ENCODE measurements around the gene NPAS3. TPM values are rescaled to one million over a fixed set of nuclear protein-coding genes. Genes with fewer than 3 reads are reported as not detected.

NPAS3 gene
- total and polyA plus RNA-seq, 4 donors, result 0.07 to 0.09 (median 0.08) TPM; not detected in 1

- peaks cover 0 to 7% (median 1%) of the 10 kb centered on the region in 4 donors for H3K27me3 ChIP-seq (ENCODE audit: control insufficient read depth in 4 of 4, insufficient read depth in 4 of 4, low read length in 3 of 4)
- WGBS, result 74% methylated on average over 3 of the region's 3 CpGs
- no peak for DNase-seq (ENCODE audit: low spot score)
Observed at GRCh38 chr14:33734387-33734786, 795.7 kb downstream of the NPAS3 start.

GRCh38 chr14:33736299-33736825 is 797.7 kb downstream of the NPAS3 start:
- H3K9me3 ChIP-seq (ENCODE audit: control insufficient read depth in 4 of 4, low read length in 3 of 4), result no peaks in the 10 kb centered on the region
- TF ChIP-seq FOXA1 (IDR thresholded peaks at IDR 0.05) (no peak), GABPA (IDR thresholded peaks at IDR 0.05 in 1 of 2, conservative IDR thresholded peaks at IDR 0.05 in 1 of 2) (no peak), RXRA (IDR thresholded peaks at IDR 0.05) (no peak), HNF4G (IDR thresholded peaks at IDR 0.05) (no peak), TAF1 (conservative IDR thresholded peaks at IDR 0.05) (no peak), SP1 (IDR thresholded peaks at IDR 0.05) (no peak), RAD21 (IDR thresholded peaks at IDR 0.05) (no peak), ZBTB33 (IDR thresholded peaks at IDR 0.05) (no peak), HNF4A (conservative IDR thresholded peaks at IDR 0.05) (no peak), FOXA2 (IDR thresholded peaks at IDR 0.05) (no peak), ATF3 (IDR thresholded peaks at IDR 0.05) (no peak)
- H3K9ac ChIP-seq (ENCODE audit: low read depth in 1 of 2, low read length in 2 of 2), result no peak overlapping the region
- DNase-seq (ENCODE audit: low spot score), result no peak
- WGBS, result 85% methylated on average over 3 of the region's 3 CpGs
- H3K4me1 ChIP-seq (ENCODE audit: control insufficient read depth in 4 of 4, insufficient read depth in 4 of 4, low read length in 3 of 4), result no peaks in the 10 kb centered on the region
- no peaks in the 10 kb centered on the region for H3K36me3 ChIP-seq (ENCODE audit: control insufficient read depth in 4 of 4, insufficient read depth in 3 of 4, low read depth in 1 of 4, low read length in 3 of 4)
- peaks cover 0 to 7% (median 1%) of the 10 kb centered on the region in 4 donors for H3K27me3 ChIP-seq (ENCODE audit: control insufficient read depth in 4 of 4, insufficient read depth in 4 of 4, low read length in 3 of 4)
- no peak overlapping the region for H3K4me3 ChIP-seq (ENCODE audit: low read depth in 1 of 3, low read length in 3 of 3)
- no peak overlapping the region for H3K27ac ChIP-seq (ENCODE audit: low read depth in 1 of 2, low read length in 2 of 2)

More at GRCh38 chr14:33734387-33734786, 795.7 kb downstream of the NPAS3 start:
- H3K27ac ChIP-seq (ENCODE audit: low read depth in 1 of 2, low read length in 2 of 2), result no peak overlapping the region
- no peak overlapping the region for H3K9ac ChIP-seq (ENCODE audit: low read depth in 1 of 2, low read length in 2 of 2)
- H3K36me3 ChIP-seq (ENCODE audit: control insufficient read depth in 4 of 4, insufficient read depth in 3 of 4, low read depth in 1 of 4, low read length in 3 of 4), result no peaks in the 10 kb centered on the region
- H3K4me3 ChIP-seq (ENCODE audit: low read depth in 1 of 3, low read length in 3 of 3), result no peak overlapping the region
- H3K4me1 ChIP-seq (ENCODE audit: control insufficient read depth in 4 of 4, insufficient read depth in 4 of 4, low read length in 3 of 4), result no peaks in the 10 kb centered on the region
- no peaks in the 10 kb centered on the region for H3K9me3 ChIP-seq (ENCODE audit: control insufficient read depth in 4 of 4, low read length in 3 of 4)
- TF ChIP-seq EGR1 (IDR thresholded peaks at IDR 0.05; ENCODE audit: low read depth in 2 of 2) (no peak), TAF1 (conservative IDR thresholded peaks at IDR 0.05) (no peak), RXRA (IDR thresholded peaks at IDR 0.05) (no peak), SP1 (IDR thresholded peaks at IDR 0.05) (no peak), HNF4A (conservative IDR thresholded peaks at IDR 0.05) (no peak), MAX (IDR thresholded peaks at IDR 0.05) (no peak), FOXA2 (IDR thresholded peaks at IDR 0.05) (no peak), NR2F2 (IDR thresholded peaks at IDR 0.05) (no peak), JUND (IDR thresholded peaks at IDR 0.05) (no peak)

- Histone ChIP-seq H3K4me3 (ENCODE audit: low read depth in 1 of 3, low read length in 3 of 3) (no peak overlapping the region), H3K36me3 (ENCODE audit: control insufficient read depth in 4 of 4, insufficient read depth in 3 of 4, low read depth in 1 of 4, low read length in 3 of 4) (no peaks in the 10 kb centered on the region), H3K27ac (ENCODE audit: low read depth in 1 of 2, low read length in 2 of 2) (no peak overlapping the region), H3K9ac (ENCODE audit: low read depth in 1 of 2, low read length in 2 of 2) (no peak overlapping the region), H3K4me1 (ENCODE audit: control insufficient read depth in 4 of 4, insufficient read depth in 4 of 4, low read length in 3 of 4) (no peaks in the 10 kb centered on the region), H3K9me3 (ENCODE audit: control insufficient read depth in 4 of 4, low read length in 3 of 4) (no peaks in the 10 kb centered on the region), H3K27me3 (ENCODE audit: control insufficient read depth in 4 of 4, insufficient read depth in 4 of 4, low read length in 3 of 4) (peaks cover 0 to 7% (median 1%) of the 10 kb centered on the region in 4 donors)
- TF ChIP-seq TAF1 (conservative IDR thresholded peaks at IDR 0.05) (no peak), RAD21 (IDR thresholded peaks at IDR 0.05) (no peak), NR2F2 (IDR thresholded peaks at IDR 0.05) (no peak), FOXA2 (IDR thresholded peaks at IDR 0.05) (no peak), JUND (IDR thresholded peaks at IDR 0.05) (no peak), ATF3 (IDR thresholded peaks at IDR 0.05) (no peak), SP1 (IDR thresholded peaks at IDR 0.05) (no peak)
- DNase-seq (ENCODE audit: low spot score), result no peak
- 88% methylated on average over 3 of the region's 3 CpGs for WGBS
Observed at GRCh38 chr14:33736979-33737378, 798.3 kb downstream of the NPAS3 start.

Measured in liver (tissue), 9 donors.